ENCODE measurements around the gene LBR. TPM values are rescaled to one million over a fixed set of nuclear protein-coding genes. Genes with fewer than 3 reads are reported as not detected.

The LBR gene
- total RNA-seq, 2 donors from 2014 or later, result 10.5 to 15.3 TPM

DNA sequence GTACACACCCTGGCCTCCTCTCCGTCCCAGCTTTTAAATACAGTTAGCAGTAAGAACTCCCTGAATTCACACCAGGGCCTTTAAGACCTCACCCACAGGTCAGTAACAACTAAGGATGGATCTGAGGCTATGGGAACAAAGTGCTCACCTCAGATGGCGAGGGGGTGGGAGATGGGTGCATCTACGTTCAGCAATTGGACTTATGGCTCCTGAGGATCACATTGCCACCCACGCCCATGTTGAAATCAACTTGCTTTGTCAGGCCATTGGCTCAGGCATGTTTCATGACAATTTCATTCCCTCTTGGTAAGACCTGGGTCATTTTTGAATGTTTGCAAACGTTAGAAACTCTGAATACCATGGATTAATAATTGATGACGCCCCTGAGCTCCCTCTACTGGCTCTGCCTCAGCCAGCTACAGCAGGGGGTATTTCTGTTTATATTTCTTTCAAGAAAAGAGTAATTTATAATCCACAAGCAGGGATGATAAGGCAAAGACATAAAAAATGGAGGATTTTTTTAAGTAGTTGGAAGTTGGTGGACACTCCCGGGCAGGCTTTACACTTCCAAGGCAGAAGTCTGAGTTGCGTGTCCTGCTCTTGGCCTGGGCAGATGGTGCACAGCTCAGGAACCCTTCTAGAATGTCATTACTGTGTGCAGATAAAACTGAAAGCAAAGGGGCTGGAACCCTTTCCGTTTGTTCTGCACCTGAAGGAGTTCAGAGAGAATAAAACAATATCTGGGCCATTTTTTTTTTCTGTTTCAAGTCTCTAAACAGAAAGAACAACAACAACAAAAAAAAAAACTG is 13.7 kb upstream of the LBR start:
- TF ChIP-seq CTCF (IDR thresholded peaks at IDR 0.05), result peak in 1 of 2 donors; percentile 22
- H3K9me3 ChIP-seq, result no peaks in the 10 kb centered on the region
- peaks cover 0 to 40% of the 10 kb centered on the region in 2 donors for H3K4me1 ChIP-seq
- peak; percentile 49 for DNase-seq (ENCODE audit: low spot score)
- H3K4me3 ChIP-seq, result no peak overlapping the region
- no peak overlapping the region for H3K27ac ChIP-seq
- H3K27me3 ChIP-seq, result no peaks in the 10 kb centered on the region
- H3K36me3 ChIP-seq, result no peaks in the 10 kb centered on the region

GRCh38 chr1:225440380-225441221 is 12.8 kb upstream of the LBR start:
- DNase-seq (ENCODE audit: low spot score), result peak; percentile 46
- no peak for TF ChIP-seq CTCF (IDR thresholded peaks at IDR 0.05)

DNA sequence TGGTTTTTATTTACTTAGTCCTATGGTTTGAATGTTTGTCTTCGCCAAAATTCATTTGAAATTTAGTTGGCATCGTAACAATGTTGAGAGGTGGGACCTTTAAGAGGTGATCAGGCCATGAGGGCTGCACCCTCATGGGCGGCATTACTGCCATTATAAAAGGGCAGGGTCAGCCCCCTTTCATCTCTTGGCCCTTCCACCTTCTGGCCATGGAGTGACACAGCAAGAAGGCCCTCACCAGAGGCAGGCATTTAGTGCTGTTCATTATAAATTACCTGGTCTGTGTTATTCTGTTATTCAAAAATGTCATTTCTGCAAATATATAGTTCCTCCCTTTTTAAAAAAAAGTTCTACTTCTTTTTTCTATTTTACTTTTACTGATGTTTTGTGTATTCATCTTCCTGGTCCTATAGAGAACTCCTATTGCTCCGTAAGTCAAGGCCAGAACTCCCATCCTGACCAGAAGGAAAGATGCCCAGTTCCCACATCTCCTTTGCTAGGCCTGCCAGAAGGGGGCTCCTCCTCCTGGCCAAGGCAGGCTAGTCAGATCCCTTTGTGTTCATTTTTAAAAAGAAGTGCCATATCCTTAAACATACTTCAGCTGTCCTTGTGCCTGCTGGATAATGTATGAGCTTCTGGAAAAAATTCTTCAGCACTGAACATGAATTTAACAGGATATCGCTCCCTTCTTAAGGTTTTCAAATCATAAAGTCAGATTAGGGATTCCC is 10.0 kb upstream of the LBR start:
- H3K9me3 ChIP-seq, result no peaks in the 10 kb centered on the region
- no peaks in the 10 kb centered on the region for H3K36me3 ChIP-seq
- peaks cover 0 to 6% of the 10 kb centered on the region in 2 donors for H3K4me1 ChIP-seq
- peak in 1 of 2 donors; percentile 50 for TF ChIP-seq CTCF (IDR thresholded peaks at IDR 0.05)
- H3K4me3 ChIP-seq, result no peak overlapping the region
- H3K27me3 ChIP-seq, result no peaks in the 10 kb centered on the region
- DNase-seq (ENCODE audit: low spot score), result no peak
- H3K27ac ChIP-seq, result no peak overlapping the region

More at GRCh38 chr1:225440380-225441221, 12.8 kb upstream of the LBR start:
- Histone ChIP-seq H3K27me3 (no peaks in the 10 kb centered on the region), H3K4me3 (no peak overlapping the region), H3K36me3 (no peaks in the 10 kb centered on the region), H3K27ac (no peak overlapping the region), H3K4me1 (peaks cover 0 to 31% of the 10 kb centered on the region in 2 donors), H3K9me3 (no peaks in the 10 kb centered on the region)

DNA sequence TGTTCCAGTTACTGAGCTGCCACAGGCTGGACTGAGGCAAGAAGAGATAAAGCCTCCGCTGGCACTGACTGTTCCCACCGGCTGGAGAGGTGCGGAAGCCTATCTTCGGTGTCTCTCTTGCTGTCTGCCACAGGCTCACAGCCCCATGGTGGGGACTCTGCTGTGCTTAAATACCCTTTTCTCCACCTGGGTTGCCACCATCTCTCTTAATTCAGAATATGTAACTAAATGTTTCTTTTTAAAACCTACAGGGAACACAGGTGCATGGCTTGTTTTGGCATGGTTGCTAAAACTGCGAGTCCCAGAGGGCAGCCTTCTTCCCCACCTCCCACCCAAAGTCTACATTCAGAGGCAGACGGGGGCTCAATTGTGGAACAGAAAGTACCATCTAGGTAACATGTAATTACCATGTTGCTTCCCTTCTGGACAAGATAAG is 8.1 kb upstream of the LBR start:
- H3K27me3 ChIP-seq, result no peaks in the 10 kb centered on the region
- H3K4me1 ChIP-seq, result no peaks in the 10 kb centered on the region
- DNase-seq (ENCODE audit: low spot score), result no peak
- H3K27ac ChIP-seq, result peak overlapping the region; percentile 17 to 48
- H3K9me3 ChIP-seq, result no peaks in the 10 kb centered on the region
- no peaks in the 10 kb centered on the region for H3K36me3 ChIP-seq
- TF ChIP-seq CTCF (IDR thresholded peaks at IDR 0.05), result no peak
- H3K4me3 ChIP-seq, result no peak overlapping the region

- TF ChIP-seq CTCF (IDR thresholded peaks at IDR 0.05), result no peak
- Histone ChIP-seq H3K27ac (peak overlapping the region in 1 of 2 donors; percentile 48), H3K4me3 (no peak overlapping the region), H3K27me3 (no peaks in the 10 kb centered on the region), H3K36me3 (no peaks in the 10 kb centered on the region), H3K4me1 (no peaks in the 10 kb centered on the region), H3K9me3 (no peaks in the 10 kb centered on the region)
- DNase-seq (ENCODE audit: low spot score), result no peak
These were observed 7.6 kb upstream of the LBR start for GRCh38 chr1:225435487-225435886.

Measured in right atrium auricular region (tissue), 2 donors.